ENCODE measurements around the gene SPAG8.

Gene SPAG8

GRCh38 chr9:35859310-35859989 is 47.4 kb upstream of the SPAG8 start:
- no peaks in the 10 kb centered on the region for H3F3A ChIP-seq (ENCODE audit: low read depth)
- H3K9ac ChIP-seq (ENCODE audit: low read depth, low read length, poor library complexity, severe bottlenecking) = no peak overlapping the region
- no peaks in the 10 kb centered on the region for H3K79me2 ChIP-seq (ENCODE audit: insufficient read depth, low read length)
- H3K4me1 ChIP-seq (ENCODE audit: insufficient read depth, low read length, poor library complexity, severe bottlenecking) = no peaks in the 10 kb centered on the region
- no peaks in the 10 kb centered on the region for H3K9me3 ChIP-seq (ENCODE audit: insufficient read depth, low read depth, low read length)
- no peaks in the 10 kb centered on the region for H4K20me1 ChIP-seq (ENCODE audit: insufficient read depth, low read length, poor library complexity, severe bottlenecking)
- H3K9me2 ChIP-seq (replicated peaks; ENCODE audit: low read depth, low read length) = no peaks in the 10 kb centered on the region
- no peaks in the 10 kb centered on the region for H3K27me3 ChIP-seq (ENCODE audit: insufficient read depth, low read length, poor library complexity, severe bottlenecking)
- no peak overlapping the region for H2AFZ ChIP-seq (ENCODE audit: low read length)
- no peak overlapping the region for H3K4me3 ChIP-seq (ENCODE audit: low read length, poor library complexity, severe bottlenecking)
- TF ChIP-seq EZH2phosphoT487 (IDR thresholded peaks at IDR 0.05; ENCODE audit: borderline replicate concordance) (no peak), CTCF (conservative IDR thresholded peaks at IDR 0.05; ENCODE audit: low read length) (peak; percentile 41; the same call in 1 of the 2 replicates)
- H3K36me3 ChIP-seq (ENCODE audit: insufficient read depth, low read length) = no peaks in the 10 kb centered on the region
- H3K4me2 ChIP-seq (ENCODE audit: low read depth, low read length, poor library complexity, severe bottlenecking) = no peak overlapping the region

GRCh38 chr9:35858458-35858857 is 46.4 kb upstream of the SPAG8 start:
- Histone ChIP-seq H3K79me2 (ENCODE audit: insufficient read depth, low read length) (no peaks in the 10 kb centered on the region), H3K27me3 (ENCODE audit: insufficient read depth, low read length, poor library complexity, severe bottlenecking) (no peaks in the 10 kb centered on the region), H3K9me3 (ENCODE audit: insufficient read depth, low read depth, low read length) (no peaks in the 10 kb centered on the region), H3K4me3 (ENCODE audit: low read length, poor library complexity, severe bottlenecking) (no peak overlapping the region), H3K4me1 (ENCODE audit: insufficient read depth, low read length, poor library complexity, severe bottlenecking) (no peaks in the 10 kb centered on the region), H4K20me1 (ENCODE audit: insufficient read depth, low read length, poor library complexity, severe bottlenecking) (no peaks in the 10 kb centered on the region), H3K9me2 (replicated peaks; ENCODE audit: low read depth, low read length) (no peaks in the 10 kb centered on the region), H3K36me3 (ENCODE audit: insufficient read depth, low read length) (no peaks in the 10 kb centered on the region), H3K4me2 (ENCODE audit: low read depth, low read length, poor library complexity, severe bottlenecking) (no peak overlapping the region), H3F3A (ENCODE audit: low read depth) (no peaks in the 10 kb centered on the region), H3K9ac (ENCODE audit: low read depth, low read length, poor library complexity, severe bottlenecking) (no peak overlapping the region), H2AFZ (ENCODE audit: low read length) (no peak overlapping the region)
- TF ChIP-seq CTCF (conservative IDR thresholded peaks at IDR 0.05; ENCODE audit: low read length) (no peak), EZH2phosphoT487 (IDR thresholded peaks at IDR 0.05; ENCODE audit: borderline replicate concordance) (no peak)

- Histone ChIP-seq H3K4me1 (ENCODE audit: insufficient read depth, low read length, poor library complexity, severe bottlenecking) (no peaks in the 10 kb centered on the region), H2AFZ (ENCODE audit: low read length) (no peak overlapping the region), H3K9ac (ENCODE audit: low read depth, low read length, poor library complexity, severe bottlenecking) (no peak overlapping the region), H3K9me2 (replicated peaks; ENCODE audit: low read depth, low read length) (no peaks in the 10 kb centered on the region), H3K9me3 (ENCODE audit: insufficient read depth, low read depth, low read length) (no peaks in the 10 kb centered on the region), H3F3A (ENCODE audit: low read depth) (no peaks in the 10 kb centered on the region), H3K27me3 (ENCODE audit: insufficient read depth, low read length, poor library complexity, severe bottlenecking) (no peaks in the 10 kb centered on the region), H3K79me2 (ENCODE audit: insufficient read depth, low read length) (no peaks in the 10 kb centered on the region), H4K20me1 (ENCODE audit: insufficient read depth, low read length, poor library complexity, severe bottlenecking) (no peaks in the 10 kb centered on the region), H3K4me2 (ENCODE audit: low read depth, low read length, poor library complexity, severe bottlenecking) (no peak overlapping the region), H3K36me3 (ENCODE audit: insufficient read depth, low read length) (no peaks in the 10 kb centered on the region), H3K4me3 (ENCODE audit: low read length, poor library complexity, severe bottlenecking) (no peak overlapping the region)
- TF ChIP-seq CTCF (conservative IDR thresholded peaks at IDR 0.05; ENCODE audit: low read length) = no peak
- no peak for TF ChIP-seq EZH2phosphoT487 (IDR thresholded peaks at IDR 0.05; ENCODE audit: borderline replicate concordance)
Measured at GRCh38 chr9:35856882-35857281, 44.8 kb upstream of the SPAG8 start.

Measured in Loucy (cell line).